ENCODE data around the gene FAM20B. TPM values are rescaled to one million over a fixed set of nuclear protein-coding genes. Genes with fewer than 3 reads are reported as not detected.

FAM20B gene
- total RNA-seq, 2 experiments from 2014 or later: 38.1 to 39.2 TPM

DNA sequence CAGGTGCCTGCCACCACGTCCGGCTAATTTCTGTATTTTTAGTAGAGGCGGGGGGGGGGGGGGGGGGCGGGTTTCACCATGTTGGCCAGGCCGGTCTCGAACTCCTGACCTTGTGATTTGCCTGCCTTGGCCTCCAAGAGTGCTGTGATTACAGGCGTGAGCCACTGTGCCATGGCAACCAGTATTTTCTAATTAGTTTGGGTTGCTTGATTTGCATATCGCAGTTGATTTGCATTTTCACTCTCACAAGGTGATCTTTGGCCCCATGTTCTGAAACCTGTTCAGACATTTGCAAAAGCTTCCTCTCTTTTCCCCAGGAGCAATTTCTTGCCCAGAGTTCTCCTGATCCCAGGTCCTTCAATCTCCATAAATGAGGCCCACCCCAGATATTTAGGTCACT lies 57.8 kb downstream of the FAM20B start:
- intact Hi-C loops (cut with micrococcal nuclease): loop anchor here (2.0 to 5.0 kb wide), 2 partner anchors 111 to 799 kb away; partner anchors contain the start of gene TOR1AIP1

DNA sequence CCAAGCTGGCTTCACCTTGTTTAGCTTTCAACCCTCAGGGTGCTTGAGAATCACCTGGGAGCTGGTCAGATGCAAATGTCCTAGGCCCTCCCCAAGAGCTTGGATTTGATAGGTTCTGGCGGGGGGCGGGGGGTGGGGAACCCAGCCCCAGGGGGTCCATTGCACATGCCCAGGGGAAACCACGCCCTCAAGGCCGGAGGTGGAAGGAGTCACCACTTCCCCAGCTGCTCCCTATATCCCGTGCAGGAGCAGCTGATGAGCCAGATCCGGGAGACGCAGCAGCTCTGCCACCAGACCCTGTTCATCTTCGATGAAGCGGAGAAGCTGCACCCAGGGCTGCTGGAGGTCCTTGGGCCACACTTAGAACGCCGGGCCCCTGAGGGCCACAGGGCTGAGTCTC lies 62.0 kb downstream of the FAM20B start:
- intact Hi-C loops (cut with micrococcal nuclease): no loop called here
- ChIA-PET POLR2A (interaction anchor here (0.6 to 1.5 kb wide), 2 partner anchors 9 to 239 kb away, joined by 3 read pairs; no protein-coding TSS in a partner anchor), CTCF (interaction anchor here (0.6 to 1.8 kb wide), 5 partner anchors 8 to 732 kb away, joined by 3 to 5 read pairs (median 3); no protein-coding TSS in a partner anchor)
- no peak for DNase-seq
- H3K27ac Mint-ChIP-seq: no peak overlapping the region
- no peaks in the 10 kb centered on the region for H3K9me3 Mint-ChIP-seq
- no peak overlapping the region for H3K4me3 Mint-ChIP-seq
- H3K4me1 Mint-ChIP-seq (ENCODE audit: low read depth): peaks cover 9% of the 10 kb centered on the region
- H3K36me3 Mint-ChIP-seq: peaks cover 24% of the 10 kb centered on the region
- no peaks in the 10 kb centered on the region for H3K27me3 Mint-ChIP-seq

More for the DNA sequence above, 57.8 kb downstream of the FAM20B start:
- Mint-ChIP-seq H3K27me3 (no peaks in the 10 kb centered on the region), H3K4me3 (peak overlapping the region; percentile 89), H3K36me3 (peaks cover 18% of the 10 kb centered on the region), H3K9me3 (no peaks in the 10 kb centered on the region), H3K27ac (peak overlapping the region; percentile 65), H3K4me1 (ENCODE audit: low read depth) (peaks cover 23% of the 10 kb centered on the region)
- ChIA-PET CTCF (interaction anchor here (0.7 to 7.2 kb wide), 5 partner anchors 81 to 1279 kb away, joined by 3 to 75 read pairs (median 7); partner anchors contain the start of gene AXDND1), POLR2A (no interaction called here)
- no peak for DNase-seq

DNA sequence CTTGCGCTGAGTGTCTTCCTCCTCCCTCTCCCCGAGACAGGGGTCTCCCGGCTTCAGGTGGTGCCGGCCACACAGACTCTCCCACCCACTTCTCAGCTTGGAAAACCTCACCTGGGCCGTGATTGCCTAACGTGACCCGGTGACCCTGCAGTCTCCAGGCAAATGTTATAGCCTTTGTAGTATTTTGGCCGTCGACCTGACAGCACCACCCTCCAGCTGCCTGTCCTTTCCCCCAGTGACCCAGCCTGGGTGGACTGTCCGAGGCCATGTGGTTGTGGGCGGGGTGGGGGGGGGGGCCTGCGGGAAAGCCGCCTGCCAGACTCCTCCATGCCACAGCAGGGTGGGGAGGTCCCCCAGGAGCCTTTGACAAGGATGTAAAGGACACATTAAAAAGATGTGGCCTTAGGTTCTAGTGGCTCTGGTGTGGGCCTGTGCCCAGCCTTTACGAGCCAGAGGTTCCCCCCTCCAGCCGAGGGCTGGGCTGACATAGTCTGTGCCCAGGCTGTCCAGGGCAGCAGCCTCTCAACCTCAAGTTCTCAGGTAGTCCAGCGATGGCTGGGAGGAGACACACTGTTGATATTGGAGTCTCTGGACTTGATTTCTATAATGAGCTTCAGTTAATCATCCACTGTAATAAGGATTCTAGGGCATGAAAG lies 64.3 kb downstream of the FAM20B start:
- peaks cover 2% of the 10 kb centered on the region for H3K4me1 Mint-ChIP-seq (ENCODE audit: low read depth)
- H3K9me3 Mint-ChIP-seq: no peaks in the 10 kb centered on the region
- peaks cover 21% of the 10 kb centered on the region for H3K36me3 Mint-ChIP-seq
- ChIA-PET CTCF (interaction anchor here (0.7 kb wide), 1 partner anchor 12 kb away, joined by 3 read pairs; no protein-coding TSS in a partner anchor), POLR2A (no interaction called here)
- no peak overlapping the region for H3K4me3 Mint-ChIP-seq
- intact Hi-C loops (cut with micrococcal nuclease): no loop called here
- no peak for DNase-seq
- H3K27ac Mint-ChIP-seq: no peak overlapping the region
- H3K27me3 Mint-ChIP-seq: no peaks in the 10 kb centered on the region

DNA sequence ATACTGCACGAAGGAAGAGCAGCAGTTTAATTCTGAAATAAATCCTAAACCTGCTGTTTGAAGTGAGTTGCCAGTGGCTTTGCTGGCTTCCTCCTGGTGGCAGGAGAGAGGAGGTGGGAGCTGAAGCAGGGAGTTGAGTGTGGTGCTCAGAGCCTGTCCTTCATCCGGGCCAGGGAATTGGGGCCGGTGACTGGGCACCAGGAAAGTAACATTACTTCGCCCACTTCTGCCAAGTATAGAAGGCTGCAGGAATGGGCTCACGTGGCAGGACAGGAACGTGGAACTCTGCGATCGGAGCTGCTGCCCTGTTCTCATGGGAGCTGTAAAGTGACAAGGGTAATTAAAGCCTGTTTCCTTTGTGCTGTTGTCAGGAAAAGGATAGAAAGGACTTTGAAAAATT lies 64.8 kb downstream of the FAM20B start:
- no peak for DNase-seq
- H3K9me3 Mint-ChIP-seq: no peaks in the 10 kb centered on the region
- H3K27me3 Mint-ChIP-seq: no peaks in the 10 kb centered on the region
- ChIA-PET POLR2A (no interaction called here), CTCF (interaction anchor here (0.7 kb wide), 1 partner anchor 12 kb away, joined by 3 read pairs; no protein-coding TSS in a partner anchor)
- no peaks in the 10 kb centered on the region for H3K4me1 Mint-ChIP-seq (ENCODE audit: low read depth)
- H3K36me3 Mint-ChIP-seq: peaks cover 20% of the 10 kb centered on the region
- no peak overlapping the region for H3K4me3 Mint-ChIP-seq
- H3K27ac Mint-ChIP-seq: no peak overlapping the region
- intact Hi-C loops (cut with micrococcal nuclease): no loop called here

DNA sequence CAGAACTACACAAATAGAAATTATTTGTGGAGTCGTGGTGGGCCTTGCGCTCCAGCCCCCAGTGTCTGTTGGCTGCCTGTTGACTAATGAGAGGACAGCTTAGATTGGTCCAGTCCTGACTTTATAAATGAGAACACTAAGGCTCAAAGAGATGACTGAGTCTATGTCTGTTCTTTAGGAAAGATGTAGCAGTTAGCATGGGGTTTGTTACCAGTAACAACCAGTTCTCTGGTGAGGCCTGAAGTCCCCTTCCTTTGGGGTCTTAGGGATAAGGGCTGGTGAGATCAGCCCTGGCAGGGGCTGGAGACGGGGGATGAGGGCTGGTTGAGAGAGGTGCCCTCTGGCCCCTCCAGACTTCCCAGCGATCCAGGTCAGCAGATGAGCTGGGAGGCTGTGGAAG lies 65.2 kb downstream of the FAM20B start:
- Mint-ChIP-seq H3K27me3 (no peaks in the 10 kb centered on the region), H3K27ac (peak overlapping the region; percentile 23), H3K9me3 (no peaks in the 10 kb centered on the region), H3K4me1 (ENCODE audit: low read depth) (no peaks in the 10 kb centered on the region), H3K36me3 (peaks cover 20% of the 10 kb centered on the region), H3K4me3 (no peak overlapping the region)
- ChIA-PET POLR2A (interaction anchor here (0.6 kb wide), 1 partner anchor 10 kb away, joined by 3 read pairs; no protein-coding TSS in a partner anchor), CTCF (interaction anchor here (0.7 kb wide), 1 partner anchor 13 kb away, joined by 3 read pairs; no protein-coding TSS in a partner anchor)
- no peak for DNase-seq
- intact Hi-C loops (cut with micrococcal nuclease): no loop called here

DNA sequence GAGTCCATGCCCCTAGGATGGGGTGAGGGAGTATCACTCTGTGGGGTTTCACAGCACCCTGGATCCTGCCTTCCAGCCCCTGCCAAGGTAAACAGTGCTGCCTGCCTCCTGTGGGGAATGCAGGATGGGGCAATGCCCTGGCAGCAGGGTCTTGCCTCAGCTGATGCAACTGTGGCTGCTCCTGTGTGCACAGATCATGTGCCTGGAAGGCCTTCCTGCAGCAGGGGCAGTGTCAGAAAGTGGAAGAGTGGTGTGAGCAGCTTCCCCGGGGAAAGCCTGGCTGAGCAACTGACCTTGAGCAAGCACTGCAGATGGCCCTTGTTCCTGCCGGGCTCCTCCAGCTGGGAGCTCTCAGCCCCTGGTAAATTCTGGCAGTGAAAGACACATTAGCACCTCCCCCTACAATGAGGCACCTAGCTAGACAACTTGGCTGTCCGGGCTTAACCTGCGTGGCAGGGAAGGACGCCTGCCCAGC lies 66.0 kb downstream of the FAM20B start:
- Mint-ChIP-seq H3K27ac (peak overlapping the region; percentile 23), H3K4me1 (ENCODE audit: low read depth) (no peaks in the 10 kb centered on the region), H3K36me3 (peaks cover 16% of the 10 kb centered on the region), H3K9me3 (no peaks in the 10 kb centered on the region), H3K27me3 (no peaks in the 10 kb centered on the region), H3K4me3 (no peak overlapping the region)
- intact Hi-C loops (cut with micrococcal nuclease): no loop called here
- CTCF ChIA-PET: no interaction called here
- POLR2A ChIA-PET: interaction anchor here (0.6 kb wide), 1 partner anchor 10 kb away, joined by 3 read pairs; no protein-coding TSS in a partner anchor
- DNase-seq: no peak

DNA sequence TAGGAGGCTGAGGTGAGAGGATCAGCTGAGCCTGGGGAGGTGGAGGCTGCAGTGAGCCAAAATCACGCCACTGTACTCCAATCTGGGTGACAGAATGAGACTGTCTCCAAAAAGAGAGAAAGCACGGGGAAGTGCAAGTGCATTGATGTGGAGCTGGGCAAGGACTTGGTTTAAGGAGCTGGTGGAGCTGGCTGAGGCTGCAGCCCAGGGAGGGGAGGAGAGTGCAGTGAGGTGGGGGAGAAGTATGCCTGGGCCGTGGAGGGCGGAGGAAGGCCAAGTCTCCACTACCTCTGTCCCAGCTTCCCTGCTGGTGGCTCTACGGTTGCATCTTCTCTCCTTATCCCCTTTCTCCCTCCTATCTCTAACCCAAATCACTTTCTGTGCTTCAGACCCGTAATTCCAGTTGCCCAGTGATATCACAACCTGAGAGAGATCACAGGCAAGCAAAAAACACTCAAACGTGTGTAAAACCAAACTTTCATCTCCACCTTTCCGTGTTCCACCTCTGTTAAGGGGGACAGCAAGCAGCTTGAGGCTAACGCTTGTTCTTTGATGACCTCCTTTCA lies 67.3 kb downstream of the FAM20B start:
- peaks cover 16% of the 10 kb centered on the region for H3K36me3 Mint-ChIP-seq
- H3K27ac Mint-ChIP-seq: no peak overlapping the region
- no peak overlapping the region for H3K4me3 Mint-ChIP-seq
- POLR2A ChIA-PET: interaction anchor here (0.6 kb wide), 2 partner anchors 15 to 1139 kb away, joined by 3 read pairs; no protein-coding TSS in a partner anchor
- CTCF ChIA-PET: interaction anchor here (0.8 to 1.2 kb wide), 2 partner anchors 13 to 14 kb away, joined by 3 read pairs; no protein-coding TSS in a partner anchor
- no peaks in the 10 kb centered on the region for H3K4me1 Mint-ChIP-seq (ENCODE audit: low read depth)
- no peaks in the 10 kb centered on the region for H3K27me3 Mint-ChIP-seq
- H3K9me3 Mint-ChIP-seq: no peaks in the 10 kb centered on the region
- intact Hi-C loops (cut with micrococcal nuclease): no loop called here
- DNase-seq: no peak

DNA sequence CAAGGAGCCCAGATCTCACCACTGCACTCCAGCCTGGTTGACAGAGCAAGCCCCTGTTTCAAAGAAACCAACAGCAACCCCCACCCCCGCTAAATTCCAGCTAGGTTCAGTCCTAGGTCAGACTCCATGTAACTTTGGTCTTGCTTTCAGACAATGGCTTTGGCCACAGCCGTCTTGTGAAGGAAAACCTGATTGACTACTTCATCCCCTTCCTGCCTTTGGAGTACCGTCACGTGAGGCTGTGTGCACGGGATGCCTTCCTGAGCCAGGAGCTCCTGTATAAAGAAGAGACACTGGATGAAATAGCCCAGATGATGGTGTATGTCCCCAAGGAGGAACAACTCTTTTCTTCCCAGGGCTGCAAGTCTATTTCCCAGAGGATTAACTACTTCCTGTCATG lies 69.1 kb downstream of the FAM20B start:
- Mint-ChIP-seq H3K4me3 (no peak overlapping the region), H3K9me3 (no peaks in the 10 kb centered on the region), H3K36me3 (peaks cover 14% of the 10 kb centered on the region), H3K4me1 (ENCODE audit: low read depth) (no peaks in the 10 kb centered on the region), H3K27me3 (no peaks in the 10 kb centered on the region), H3K27ac (no peak overlapping the region)
- no peak for DNase-seq
- CTCF ChIA-PET: no interaction called here
- intact Hi-C loops (cut with micrococcal nuclease): no loop called here
- POLR2A ChIA-PET: no interaction called here

DNA sequence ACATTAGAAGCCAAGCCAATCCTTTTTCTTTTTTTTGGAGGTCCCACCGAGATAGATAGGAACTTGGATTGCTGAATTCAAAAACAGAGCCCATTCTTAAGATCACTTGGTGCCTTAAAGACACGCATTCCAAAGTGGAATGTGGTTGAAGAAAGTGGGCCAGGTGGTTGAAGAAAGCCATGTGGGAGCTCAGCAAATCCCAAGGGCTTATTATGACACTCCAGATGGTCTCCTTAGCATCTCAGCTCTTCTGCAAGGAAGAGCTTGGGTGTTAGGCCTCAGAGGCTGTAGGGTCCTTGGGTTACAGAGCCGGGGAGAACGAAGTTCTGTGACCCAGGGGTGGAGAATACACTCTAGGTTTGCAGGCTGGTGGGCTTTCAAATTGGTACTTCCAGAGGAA lies 69.7 kb downstream of the FAM20B start:
- H3K9me3 Mint-ChIP-seq: no peaks in the 10 kb centered on the region
- no peaks in the 10 kb centered on the region for H3K27me3 Mint-ChIP-seq
- no peak overlapping the region for H3K27ac Mint-ChIP-seq
- DNase-seq: no peak
- POLR2A ChIA-PET: no interaction called here
- H3K4me1 Mint-ChIP-seq (ENCODE audit: low read depth): no peaks in the 10 kb centered on the region
- H3K4me3 Mint-ChIP-seq: no peak overlapping the region
- intact Hi-C loops (cut with micrococcal nuclease): no loop called here
- peaks cover 12% of the 10 kb centered on the region for H3K36me3 Mint-ChIP-seq
- CTCF ChIA-PET: no interaction called here

DNA sequence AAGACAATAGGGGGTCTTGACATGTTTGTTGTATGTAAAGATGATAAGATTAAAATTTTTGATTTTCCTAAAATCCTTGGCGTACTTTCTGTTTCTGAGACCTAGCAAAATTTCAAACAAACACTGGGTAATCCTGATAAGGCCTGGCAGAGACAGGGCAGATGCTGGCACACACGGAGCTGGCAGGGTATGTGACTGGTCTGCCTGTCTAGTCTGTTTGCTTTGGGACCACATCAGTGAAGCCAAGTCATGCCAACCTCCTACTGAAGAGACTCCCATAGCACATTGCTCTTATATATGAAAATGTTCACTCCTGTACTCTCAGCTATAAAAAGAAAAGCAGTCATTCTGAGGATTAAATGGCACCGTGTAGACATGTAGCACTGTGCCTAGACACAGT lies 70.2 kb downstream of the FAM20B start:
- CTCF ChIA-PET: no interaction called here

DNA sequence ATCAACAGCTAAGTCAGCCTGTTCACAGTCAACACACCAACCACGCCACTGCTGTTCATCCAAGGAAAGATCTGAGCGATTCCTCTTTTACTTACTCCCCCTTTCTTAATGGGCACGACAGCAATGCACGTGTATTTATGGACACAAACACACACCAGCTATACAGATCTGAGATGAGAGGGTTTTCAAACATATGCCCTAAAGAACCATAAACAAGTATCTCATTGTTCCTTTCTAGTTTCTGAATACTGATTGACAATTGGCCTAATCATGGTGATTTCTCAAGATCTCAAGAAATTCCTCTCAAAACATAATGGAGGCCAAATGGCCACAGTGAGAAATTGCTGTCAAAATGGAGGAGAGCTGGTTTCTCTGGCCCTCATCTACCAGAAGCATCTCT lies 74.2 kb downstream of the FAM20B start:
- no peak for DNase-seq
- Mint-ChIP-seq H3K36me3 (peaks cover 4% of the 10 kb centered on the region), H3K27ac (no peak overlapping the region), H3K27me3 (no peaks in the 10 kb centered on the region), H3K4me1 (ENCODE audit: low read depth) (no peaks in the 10 kb centered on the region), H3K4me3 (no peak overlapping the region), H3K9me3 (no peaks in the 10 kb centered on the region)
- POLR2A ChIA-PET: no interaction called here
- intact Hi-C loops (cut with micrococcal nuclease): no loop called here
- CTCF ChIA-PET: interaction anchor here (1.4 kb wide), 1 partner anchor 21 kb away, joined by 3 read pairs; no protein-coding TSS in a partner anchor

More for the DNA sequence above, 70.2 kb downstream of the FAM20B start:
- no peak overlapping the region for H3K27ac Mint-ChIP-seq
- intact Hi-C loops (cut with micrococcal nuclease): no loop called here
- no peak overlapping the region for H3K4me3 Mint-ChIP-seq
- no peak for DNase-seq
- peaks cover 11% of the 10 kb centered on the region for H3K36me3 Mint-ChIP-seq
- H3K27me3 Mint-ChIP-seq: no peaks in the 10 kb centered on the region
- no peaks in the 10 kb centered on the region for H3K9me3 Mint-ChIP-seq
- H3K4me1 Mint-ChIP-seq (ENCODE audit: low read depth): no peaks in the 10 kb centered on the region
- POLR2A ChIA-PET: no interaction called here

DNA sequence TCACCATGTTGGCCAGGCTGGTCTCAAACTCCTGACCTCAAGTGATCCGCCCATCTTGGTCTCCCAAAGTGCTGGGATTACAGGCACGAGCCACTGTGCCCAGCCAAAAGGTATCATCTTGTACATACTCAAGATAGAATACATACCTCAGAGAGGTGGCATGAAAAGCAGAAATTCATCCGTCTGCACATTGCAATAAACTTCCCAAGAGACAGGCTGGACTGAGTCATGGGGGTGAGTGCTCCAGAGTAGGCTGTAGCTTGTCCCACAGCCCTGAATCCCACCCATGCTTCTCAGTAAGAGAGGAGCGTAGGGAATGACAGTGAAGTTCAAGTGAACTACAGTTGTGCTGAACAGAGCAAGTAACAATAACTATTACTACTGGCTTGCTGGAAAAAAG lies 75.9 kb downstream of the FAM20B start:
- no peak overlapping the region for H3K27ac Mint-ChIP-seq
- no peaks in the 10 kb centered on the region for H3K9me3 Mint-ChIP-seq
- intact Hi-C loops (cut with micrococcal nuclease): no loop called here
- H3K4me1 Mint-ChIP-seq (ENCODE audit: low read depth): no peaks in the 10 kb centered on the region
- no peaks in the 10 kb centered on the region for H3K27me3 Mint-ChIP-seq
- H3K4me3 Mint-ChIP-seq: no peak overlapping the region
- no peak for DNase-seq
- CTCF ChIA-PET: interaction anchor here (0.6 kb wide), 1 partner anchor 764 kb away, joined by 3 read pairs; no protein-coding TSS in a partner anchor
- POLR2A ChIA-PET: no interaction called here
- H3K36me3 Mint-ChIP-seq: no peaks in the 10 kb centered on the region
